WTC11 (cell line): ENCODE measurements around the gene PRKN. TPM values are rescaled to one million over a fixed set of nuclear protein-coding genes. Genes with fewer than 3 reads are reported as not detected.

Experiments
- ATAC-seq: fragments of 200-7000 bp; cut with Tn5 transposase; 2 replicates; pipeline ENCODE4 v1.10.0; 2021; ENCODE audit warnings: mild to moderate bottlenecking, moderate library complexity
- CTCF ChIA-PET: fragments of 300-600 bp; sonication (Branson Sonifier 250); formaldehyde crosslinking; loops from one replicate; lab custom pipeline; 2021; ENCODE audit warnings: antibody characterized with exemption; lab: Charles Lee
- POLR2A ChIA-PET: fragments of 350-600 bp; sonication (Branson Sonifier 250); formaldehyde crosslinking; loops from one replicate; lab custom pipeline; 2021; ENCODE audit warnings: antibody characterized with exemption; lab: Charles Lee
- DNase-seq: peaks from one replicate; pipeline ENCODE4 v3.0.0; 2021; ENCODE audit warnings: low spot score
- H3K27ac Mint-ChIP-seq: 2 replicates; pipeline ENCODE4 v1.8.0; 2021; ENCODE audit warnings: mixed read lengths
- H3K27me3 Mint-ChIP-seq: 2 replicates; pipeline ENCODE4 v1.8.0; 2021; ENCODE audit warnings: low read depth, mild to moderate bottlenecking, moderate library complexity, mixed read lengths
- H3K36me3 Mint-ChIP-seq: 2 replicates; pipeline ENCODE4 v1.8.0; 2021; ENCODE audit warnings: mixed read lengths
- H3K4me1 Mint-ChIP-seq: 2 replicates; pipeline ENCODE4 v1.8.0; 2022; ENCODE audit warnings: mixed read lengths
- H3K4me3 Mint-ChIP-seq: 2 replicates; pipeline ENCODE4 v1.8.0; 2021; ENCODE audit warnings: mild to moderate bottlenecking, moderate library complexity, mixed read lengths
- H3K9me3 Mint-ChIP-seq: 2 replicates; pipeline ENCODE4 v1.8.0; 2021; ENCODE audit warnings: mixed read lengths
- ATF1 ChIP-seq: sonication (generic); formaldehyde crosslinking; IDR thresholded peaks from 2 replicates; pipeline ENCODE4 v1.8.1; 2023; ENCODE audit warnings: mild to moderate bottlenecking, moderate library complexity, missing genetic modification reagents
- ATF3 ChIP-seq: sonication (generic); formaldehyde crosslinking; conservative IDR thresholded peaks from 2 replicates; pipeline ENCODE4 v1.8.1; 2022; ENCODE audit warnings: mild to moderate bottlenecking, missing genetic modification reagents
- CDX4 ChIP-seq: fragments of 250-450 bp; sonication (Bioruptor Pico); IDR thresholded peaks from 2 replicates; pipeline ENCODE4 v1.9.0; 2021; ENCODE audit warnings: moderate library complexity, mild to moderate bottlenecking, inconsistent platforms, borderline replicate concordance
- CTCF ChIP-seq: fragments of 200-600 bp; IDR thresholded peaks from 2 replicates; pipeline ENCODE4 v1.8.0; 2022; ENCODE audit warnings: antibody characterized with exemption
- ELF4 ChIP-seq: sonication (generic); formaldehyde crosslinking; IDR thresholded peaks from 2 replicates; pipeline ENCODE4 v1.8.1; 2022; ENCODE audit warnings: low read depth, mild to moderate bottlenecking, moderate library complexity, missing genetic modification reagents
- EMX1 ChIP-seq: fragments of 250-450 bp; sonication (Bioruptor Pico); IDR thresholded peaks from 2 replicates; pipeline ENCODE4 v1.8.0; 2021; ENCODE audit warnings: mild to moderate bottlenecking
- ETV6 ChIP-seq: sonication (generic); formaldehyde crosslinking; IDR thresholded peaks from 2 replicates; pipeline ENCODE4 v1.8.1; 2022; ENCODE audit warnings: mild to moderate bottlenecking, missing genetic modification reagents
- FOXK1 ChIP-seq: sonication (generic); formaldehyde crosslinking; IDR thresholded peaks from 2 replicates; pipeline ENCODE4 v1.8.0; 2022; ENCODE audit warnings: mild to moderate bottlenecking, moderate library complexity, missing genetic modification reagents
- GABPB1 ChIP-seq: sonication (generic); formaldehyde crosslinking; IDR thresholded peaks from 2 replicates; pipeline ENCODE4 v1.8.1; 2023; ENCODE audit warnings: mild to moderate bottlenecking, missing genetic modification reagents
- IRF1 ChIP-seq: sonication (generic); formaldehyde crosslinking; IDR thresholded peaks from 2 replicates; pipeline ENCODE4 v1.8.0; 2023; ENCODE audit warnings: missing genetic modification reagents
- MAX ChIP-seq: sonication (generic); formaldehyde crosslinking; IDR thresholded peaks from 2 replicates; pipeline ENCODE4 v1.8.0; 2022; ENCODE audit warnings: mild to moderate bottlenecking, missing genetic modification reagents
- MLX ChIP-seq: sonication (generic); formaldehyde crosslinking; IDR thresholded peaks from 2 replicates; pipeline ENCODE4 v1.8.1; 2023; ENCODE audit warnings: mild to moderate bottlenecking, missing genetic modification reagents, moderate library complexity
- NR1H2 ChIP-seq: sonication (generic); formaldehyde crosslinking; IDR thresholded peaks from 2 replicates; pipeline ENCODE4 v1.9.0; 2021; ENCODE audit warnings: mild to moderate bottlenecking, moderate library complexity, missing genetic modification reagents
- NR2C2 ChIP-seq: sonication (generic); formaldehyde crosslinking; IDR thresholded peaks from 2 replicates; pipeline ENCODE4 v1.8.0; 2022; ENCODE audit warnings: mild to moderate bottlenecking, missing genetic modification reagents
- PREB ChIP-seq: sonication (generic); formaldehyde crosslinking; IDR thresholded peaks from 2 replicates; pipeline ENCODE4 v1.8.1; 2022; ENCODE audit warnings: mild to moderate bottlenecking, missing genetic modification reagents, moderate library complexity, borderline replicate concordance
- RORB ChIP-seq: fragments of 250-450 bp; sonication (Bioruptor Pico); IDR thresholded peaks from 2 replicates; pipeline ENCODE4 v1.9.0; 2021; ENCODE audit warnings: mild to moderate bottlenecking
- TEAD1 ChIP-seq: sonication (generic); formaldehyde crosslinking; IDR thresholded peaks from 2 replicates; pipeline ENCODE4 v1.8.0; 2022; ENCODE audit warnings: mild to moderate bottlenecking, missing genetic modification reagents
- TP53 ChIP-seq: sonication (generic); formaldehyde crosslinking; IDR thresholded peaks from 2 replicates; pipeline ENCODE4 v1.8.1; 2023; ENCODE audit warnings: mild to moderate bottlenecking, missing genetic modification reagents
- USF1 ChIP-seq: sonication (generic); formaldehyde crosslinking; IDR thresholded peaks from 2 replicates; pipeline ENCODE4 v1.8.0; 2022; ENCODE audit warnings: mild to moderate bottlenecking, missing genetic modification reagents
- ZBTB43 ChIP-seq: sonication (generic); formaldehyde crosslinking; IDR thresholded peaks from 2 replicates; pipeline ENCODE4 v1.8.1; 2023; ENCODE audit warnings: mild to moderate bottlenecking, missing genetic modification reagents
- ZNF219 ChIP-seq: sonication (generic); formaldehyde crosslinking; IDR thresholded peaks from 2 replicates; pipeline ENCODE4 v1.8.0; 2023; ENCODE audit warnings: missing genetic modification reagents, mild to moderate bottlenecking, borderline replicate concordance
- ZNF263 ChIP-seq: sonication (generic); formaldehyde crosslinking; IDR thresholded peaks from 2 replicates; pipeline ENCODE4 v1.8.1; 2022; ENCODE audit warnings: low read depth, mild to moderate bottlenecking, moderate library complexity, missing genetic modification reagents
- ZNF512 ChIP-seq: sonication (generic); formaldehyde crosslinking; IDR thresholded peaks from 2 replicates; pipeline ENCODE4 v1.8.1; 2022; ENCODE audit warnings: missing genetic modification reagents, borderline replicate concordance
- total RNA-seq: library from RNA; stranded (reverse); gene quantifications from 3 replicates; pipeline ENCODE4 v1.2.3, GENCODE V29; 2021

The PRKN gene
- total RNA-seq, 1 experiment from 2014 or later, result 0.59 TPM

- Mint-ChIP-seq H3K27me3 (no peaks in the 10 kb centered on the region), H3K9me3 (no peaks in the 10 kb centered on the region), H3K4me1 (peaks cover 8% of the 10 kb centered on the region; the same call in 1 of the 2 replicates), H3K27ac (no peak overlapping the region), H3K36me3 (no peaks in the 10 kb centered on the region), H3K4me3 (no peak overlapping the region)
- POLR2A ChIA-PET, result no interaction called here
- TF ChIP-seq TP53 (no peak), PREB (CRISPR knock-in tag) (no peak), ETV6 (CRISPR knock-in tag) (no peak), CDX4 (CRISPR knock-in tag) (no peak), ZNF263 (CRISPR knock-in tag) (no peak), ZBTB43 (no peak), ATF3 (no peak), FOXK1 (no peak), NR1H2 (CRISPR knock-in tag) (no peak), ATF1 (CRISPR knock-in tag) (no peak), EMX1 (CRISPR knock-in tag) (no peak), ZNF219 (CRISPR knock-in tag) (no peak), RORB (CRISPR knock-in tag) (no peak), MLX (CRISPR knock-in tag) (no peak), NR2C2 (no peak), ZNF512 (no peak)
- CTCF ChIA-PET, result no interaction called here
- DNase-seq, result no peak
- no peak for ATAC-seq
Observed at GRCh38 chr6:162576016-162576415, 151.6 kb downstream of the PRKN start.

GRCh38 chr6:162572240-162572639 is 155.3 kb downstream of the PRKN start:
- ChIA-PET POLR2A (no interaction called here), CTCF (no interaction called here)
- H3K27ac Mint-ChIP-seq, result no peak overlapping the region
- 0 out of 2 replicates have a peak, but pooled peaks cover 8% of the 10 kb centered on the region for H3K36me3 Mint-ChIP-seq
- peaks cover 27% of the 10 kb centered on the region for H3K9me3 Mint-ChIP-seq
- H3K27me3 Mint-ChIP-seq, result no peaks in the 10 kb centered on the region
- no peak overlapping the region for H3K4me3 Mint-ChIP-seq
- TF ChIP-seq GABPB1 (CRISPR knock-in tag) (no peak), CTCF (no peak), ZNF263 (CRISPR knock-in tag) (no peak), MAX (no peak), USF1 (CRISPR knock-in tag) (no peak), ZNF219 (CRISPR knock-in tag) (no peak), TEAD1 (CRISPR knock-in tag) (no peak), IRF1 (no peak), ZBTB43 (no peak), ELF4 (CRISPR knock-in tag) (no peak)
- ATAC-seq, result no peak
- peaks cover 8% of the 10 kb centered on the region; the same call in 1 of the 2 replicates for H3K4me1 Mint-ChIP-seq
- DNase-seq, result no peak
